ENCODE measurements around the gene HSD11B1L.

HSD11B1L gene

GRCh38 chr19:5691822-5692722, 11.2 kb downstream of the HSD11B1L start:
- DNase-seq (ENCODE audit: low read depth in 1 of 2, low spot score in 1 of 2), result no peak
- H3K27me3 ChIP-seq (ENCODE audit: insufficient read depth, poor library complexity, severe bottlenecking), result no peaks in the 10 kb centered on the region
- peak overlapping the region; percentile 98 for H3K27ac ChIP-seq (replicated peaks)
- H3K4me3 ChIP-seq (replicated peaks; ENCODE audit: insufficient read depth, low read length), result peak overlapping the region; percentile 80
- no peak for TF ChIP-seq SPI1 (IDR thresholded peaks at IDR 0.05; ENCODE audit: borderline replicate concordance, low read depth)
- TF ChIP-seq POLR2AphosphoS5 (IDR thresholded peaks at IDR 0.05; ENCODE audit: low read depth), result peak; percentile 66

DNA sequence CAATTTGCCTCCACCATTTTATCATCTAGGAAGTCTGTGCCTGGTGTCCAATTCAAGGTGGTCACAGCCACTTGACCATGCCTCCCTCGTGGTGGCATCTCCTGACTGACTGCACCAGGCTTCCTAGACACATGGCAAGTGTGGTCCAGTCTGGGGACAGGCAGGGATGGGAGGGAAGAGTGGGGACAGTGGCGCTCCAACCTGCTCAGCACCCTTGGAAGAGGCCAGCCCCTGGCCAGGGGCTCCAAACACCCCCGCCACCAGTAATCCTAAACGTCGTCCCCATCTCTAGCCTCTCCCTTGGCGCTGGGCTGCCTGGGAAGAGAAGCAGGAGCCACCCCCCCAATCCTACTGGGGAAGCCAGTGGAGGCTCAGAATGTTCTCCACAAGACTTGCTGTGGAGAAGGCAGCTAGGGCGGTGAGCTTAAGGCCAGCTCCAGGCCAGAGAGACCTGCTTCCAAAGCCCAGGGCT, 11.9 kb downstream of the HSD11B1L start:
- H3K27me3 ChIP-seq (ENCODE audit: insufficient read depth, poor library complexity, severe bottlenecking), result no peaks in the 10 kb centered on the region
- DNase-seq (ENCODE audit: low read depth in 1 of 2, low spot score in 1 of 2), result no peak
- H3K4me3 ChIP-seq (replicated peaks; ENCODE audit: insufficient read depth, low read length), result no peak overlapping the region
- peak overlapping the region; percentile 10; the same call in 1 of the 2 replicates for H3K27ac ChIP-seq (replicated peaks)
- peak; percentile 22; the same call in 1 of the 2 replicates for TF ChIP-seq POLR2AphosphoS5 (IDR thresholded peaks at IDR 0.05; ENCODE audit: low read depth)
- TF ChIP-seq GABPA (IDR thresholded peaks at IDR 0.05; ENCODE audit: low read depth), result no peak

DNA sequence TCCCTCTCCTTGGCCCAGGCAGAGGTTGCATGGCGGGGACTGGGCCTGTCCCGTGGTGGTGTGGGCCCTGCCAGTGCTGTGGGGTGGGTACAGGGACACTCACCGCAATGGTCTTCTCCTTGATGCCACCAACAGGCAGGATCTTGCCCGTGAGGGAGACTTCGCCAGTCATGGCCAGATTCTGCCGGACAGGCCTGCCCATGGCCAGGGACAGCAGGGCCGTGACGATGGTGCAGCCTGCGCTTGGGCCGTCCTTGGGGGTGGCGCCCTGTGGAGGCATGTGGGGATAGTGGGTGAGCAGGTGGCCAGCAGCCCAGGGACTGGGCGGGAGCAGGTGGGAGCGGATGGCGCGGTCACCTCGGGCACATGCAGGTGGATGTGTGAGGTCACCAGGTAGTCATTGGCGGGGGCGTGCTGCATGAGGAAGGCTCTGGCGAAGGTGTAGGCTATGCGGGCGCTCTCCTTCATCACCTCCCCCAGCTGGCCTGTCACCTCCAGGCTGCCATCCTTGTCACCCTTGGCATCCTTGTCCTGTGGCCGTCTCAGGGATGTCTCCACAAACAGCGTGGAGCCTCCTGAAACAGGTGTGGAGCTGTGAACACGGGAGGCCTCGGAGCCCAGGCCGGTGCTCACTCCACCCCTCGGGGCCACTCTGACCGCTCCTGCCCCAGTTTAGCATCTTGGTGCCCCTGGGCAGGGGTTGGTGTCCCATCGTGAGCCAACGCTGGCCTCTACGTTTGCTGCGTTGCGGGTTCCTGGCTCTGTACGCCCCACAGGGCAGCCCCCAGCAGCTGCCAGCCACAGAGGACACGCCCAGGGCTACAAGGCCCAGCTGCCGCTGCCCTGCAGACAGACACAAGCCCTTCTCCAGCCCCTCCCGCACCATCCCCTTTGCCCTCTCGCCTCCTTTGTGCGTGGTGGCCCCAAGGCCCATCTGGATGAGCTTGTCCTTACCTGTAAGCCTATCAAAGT, 12.7 kb downstream of the HSD11B1L start:
- no peak for TF ChIP-seq CTCF (IDR thresholded peaks at IDR 0.05; ENCODE audit: insufficient read depth, low read length)
- no peak for TF ChIP-seq REST (IDR thresholded peaks at IDR 0.05; ENCODE audit: insufficient replicate concordance, low read depth)
- no peak for TF ChIP-seq GABPA (IDR thresholded peaks at IDR 0.05; ENCODE audit: low read depth)
- TF ChIP-seq POLR2AphosphoS5 (IDR thresholded peaks at IDR 0.05; ENCODE audit: low read depth), result peak; percentile 37

GRCh38 chr19:5694167-5694955, 13.5 kb downstream of the HSD11B1L start:
- no peak overlapping the region for H3K4me3 ChIP-seq (replicated peaks; ENCODE audit: insufficient read depth, low read length)
- no peak for TF ChIP-seq REST (IDR thresholded peaks at IDR 0.05; ENCODE audit: insufficient replicate concordance, low read depth)
- peak; percentile 25; the same call in 1 of the 2 replicates for TF ChIP-seq POLR2AphosphoS5 (IDR thresholded peaks at IDR 0.05; ENCODE audit: low read depth)
- H3K27ac ChIP-seq (replicated peaks), result no peak overlapping the region
- H3K27me3 ChIP-seq (ENCODE audit: insufficient read depth, poor library complexity, severe bottlenecking), result no peaks in the 10 kb centered on the region
- no peak for DNase-seq (ENCODE audit: low read depth in 1 of 2, low spot score in 1 of 2)

More for the DNA sequence above, 12.7 kb downstream of the HSD11B1L start:
- no peak for DNase-seq (ENCODE audit: low read depth in 1 of 2, low spot score in 1 of 2)
- 0 out of 2 replicates have a peak overlapping the region, but pooled peaks have one; percentile 6 for H3K27ac ChIP-seq (replicated peaks)
- H3K27me3 ChIP-seq (ENCODE audit: insufficient read depth, poor library complexity, severe bottlenecking), result no peaks in the 10 kb centered on the region
- no peak overlapping the region for H3K4me3 ChIP-seq (replicated peaks; ENCODE audit: insufficient read depth, low read length)

Data from HL-60 (cell line).